GM12878 (cell line): ENCODE results near the gene SETD2. TPM values are rescaled to one million over a fixed set of nuclear protein-coding genes. Genes with fewer than 3 reads are reported as not detected.

Experiments
- IKZF2 ChIP-seq, 2 experiments: fragments of 450-650 bp; IDR thresholded peaks; 2 replicates each; pipeline ENCODE4 v1.6.1; 2017; ENCODE audit warnings: mild to moderate bottlenecking in 2 of 2, moderate library complexity in 2 of 2
- JUNB ChIP-seq: IDR thresholded peaks from 2 replicates; pipeline ENCODE4 v1.6.1; 2016; ENCODE audit warnings: antibody characterized with exemption, mild to moderate bottlenecking
- SMC3 ChIP-seq: IDR thresholded peaks from 2 replicates; pipeline ENCODE4 v1.6.1; 2011; ENCODE audit warnings: low read length, improper control_type of control experiment, borderline replicate concordance
- polyA plus RNA-seq, 11 experiments: library from polyadenylated mRNA; depleted of rRNA in 4 of 11; unstranded in 6 of 11; stranded (reverse) in 5 of 11; fragments of >200 nt; fragmentation: Nextera tagmentation in 4 of 11; fragmentation: Illumina TruSeq in 1 of 11; extraction: Ambion mirVana in 4 of 11; extraction: Trizol in 1 of 11; gene quantifications; 1 replicate in 1 of 11; 2 replicates in 10 of 11; pipeline versions ENCODE4 v1.2.1 to v1.2.3, GENCODE V29; 2011 to 2016; ENCODE audit warnings: inconsistent platforms in 2 of 11, missing spikeins in 2 of 11, low read depth in 1 of 11
- total RNA-seq, 4 experiments: library from RNA; depleted of rRNA in 3 of 4; stranded (reverse); fragments of >200 nt in 3 of 4; fragmentation: Illumina TruSeq in 1 of 4; extraction: Trizol in 1 of 4; gene quantifications; 2 replicates each; pipeline versions ENCODE4 v1.2.1 to v1.2.3, GENCODE V29; 2013 to 2021
- TF ChIP-seq, protein P1 (sequence below): fragments of 150-350 bp; IDR thresholded peaks from 2 replicates; pipeline ENCODE4 v1.6.1; 2014; ENCODE audit warnings: mild to moderate bottlenecking, low read depth, low read length
- TF ChIP-seq, protein P2 (sequence below): IDR thresholded peaks from 2 replicates; pipeline ENCODE4 v1.6.1; 2012; ENCODE audit warnings: low read depth, low read length, improper control_type of control experiment
- TF ChIP-seq, protein P3 (sequence below): fragments of 450-650 bp; formaldehyde crosslinking; IDR thresholded peaks from 2 replicates; pipeline ENCODE4 v1.4.0; 2020; ENCODE audit warnings: mild to moderate bottlenecking, moderate library complexity

SETD2 gene
- total and polyA plus RNA-seq, 10 of the 15 experiments (the other 5 are each of a cell fraction or from before 2014, with no cell fraction given) = 8.4 to 44.9 (median 24.5) TPM

DNA sequence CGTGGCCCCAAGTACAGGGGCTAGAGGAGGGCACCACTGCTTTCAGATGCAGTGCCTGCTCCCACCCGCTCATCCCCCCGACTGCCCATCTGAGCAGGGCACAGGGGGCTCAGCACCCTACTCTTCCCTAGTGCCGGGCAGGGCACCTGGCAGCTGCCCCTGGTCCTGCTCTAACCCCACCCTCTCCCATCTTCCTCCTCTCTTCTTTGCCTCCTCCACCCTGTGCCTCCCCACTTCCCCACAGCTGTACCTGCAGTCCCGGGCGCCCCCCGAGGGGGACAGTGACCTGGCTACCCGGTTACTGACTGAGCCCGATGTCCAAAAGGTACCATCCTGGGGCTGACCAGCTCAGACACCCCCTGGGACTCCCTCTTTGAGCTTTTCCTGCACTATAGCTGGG lies 171.7 kb downstream of the SETD2 start (continued):
- TF ChIP-seq, protein P1, sequence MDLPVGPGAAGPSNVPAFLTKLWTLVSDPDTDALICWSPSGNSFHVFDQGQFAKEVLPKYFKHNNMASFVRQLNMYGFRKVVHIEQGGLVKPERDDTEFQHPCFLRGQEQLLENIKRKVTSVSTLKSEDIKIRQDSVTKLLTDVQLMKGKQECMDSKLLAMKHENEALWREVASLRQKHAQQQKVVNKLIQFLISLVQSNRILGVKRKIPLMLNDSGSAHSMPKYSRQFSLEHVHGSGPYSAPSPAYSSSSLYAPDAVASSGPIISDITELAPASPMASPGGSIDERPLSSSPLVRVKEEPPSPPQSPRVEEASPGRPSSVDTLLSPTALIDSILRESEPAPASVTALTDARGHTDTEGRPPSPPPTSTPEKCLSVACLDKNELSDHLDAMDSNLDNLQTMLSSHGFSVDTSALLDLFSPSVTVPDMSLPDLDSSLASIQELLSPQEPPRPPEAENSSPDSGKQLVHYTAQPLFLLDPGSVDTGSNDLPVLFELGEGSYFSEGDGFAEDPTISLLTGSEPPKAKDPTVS = no peak
- TF ChIP-seq IKZF2 (IDR thresholded peaks at IDR 0.05) = no peak
- TF ChIP-seq, protein P2, sequence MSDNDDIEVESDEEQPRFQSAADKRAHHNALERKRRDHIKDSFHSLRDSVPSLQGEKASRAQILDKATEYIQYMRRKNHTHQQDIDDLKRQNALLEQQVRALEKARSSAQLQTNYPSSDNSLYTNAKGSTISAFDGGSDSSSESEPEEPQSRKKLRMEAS = no peak
- TF ChIP-seq, protein P3, sequence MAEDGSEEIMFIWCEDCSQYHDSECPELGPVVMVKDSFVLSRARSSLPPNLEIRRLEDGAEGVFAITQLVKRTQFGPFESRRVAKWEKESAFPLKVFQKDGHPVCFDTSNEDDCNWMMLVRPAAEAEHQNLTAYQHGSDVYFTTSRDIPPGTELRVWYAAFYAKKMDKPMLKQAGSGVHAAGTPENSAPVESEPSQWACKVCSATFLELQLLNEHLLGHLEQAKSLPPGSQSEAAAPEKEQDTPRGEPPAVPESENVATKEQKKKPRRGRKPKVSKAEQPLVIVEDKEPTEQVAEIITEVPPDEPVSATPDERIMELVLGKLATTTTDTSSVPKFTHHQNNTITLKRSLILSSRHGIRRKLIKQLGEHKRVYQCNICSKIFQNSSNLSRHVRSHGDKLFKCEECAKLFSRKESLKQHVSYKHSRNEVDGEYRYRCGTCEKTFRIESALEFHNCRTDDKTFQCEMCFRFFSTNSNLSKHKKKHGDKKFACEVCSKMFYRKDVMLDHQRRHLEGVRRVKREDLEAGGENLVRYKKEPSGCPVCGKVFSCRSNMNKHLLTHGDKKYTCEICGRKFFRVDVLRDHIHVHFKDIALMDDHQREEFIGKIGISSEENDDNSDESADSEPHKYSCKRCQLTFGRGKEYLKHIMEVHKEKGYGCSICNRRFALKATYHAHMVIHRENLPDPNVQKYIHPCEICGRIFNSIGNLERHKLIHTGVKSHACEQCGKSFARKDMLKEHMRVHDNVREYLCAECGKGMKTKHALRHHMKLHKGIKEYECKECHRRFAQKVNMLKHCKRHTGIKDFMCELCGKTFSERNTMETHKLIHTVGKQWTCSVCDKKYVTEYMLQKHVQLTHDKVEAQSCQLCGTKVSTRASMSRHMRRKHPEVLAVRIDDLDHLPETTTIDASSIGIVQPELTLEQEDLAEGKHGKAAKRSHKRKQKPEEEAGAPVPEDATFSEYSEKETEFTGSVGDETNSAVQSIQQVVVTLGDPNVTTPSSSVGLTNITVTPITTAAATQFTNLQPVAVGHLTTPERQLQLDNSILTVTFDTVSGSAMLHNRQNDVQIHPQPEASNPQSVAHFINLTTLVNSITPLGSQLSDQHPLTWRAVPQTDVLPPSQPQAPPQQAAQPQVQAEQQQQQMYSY (CRISPR knock-in tag) = no peak
- no peak for TF ChIP-seq SMC3
- TF ChIP-seq JUNB = no peak
